Panc1 (cell line): ENCODE results near the gene CDHR4. TPM values are rescaled to one million over a fixed set of nuclear protein-coding genes. Genes with fewer than 3 reads are reported as not detected.

ENCODE experiments used
- ATAC-seq: fragments of 200-7000 bp; cut with Tn5 transposase; 2 replicates; pipeline ENCODE4 v1.9.1; 2020; ENCODE audit warnings: mild to moderate bottlenecking, moderate library complexity
- BruUV-seq: library from RNA; stranded (reverse); fragments of 400-500 nt; replicated peaks from 2 replicates; lab custom pipeline; 2021; lab: Mats Ljungman, UMichigan
- CTCF ChIA-PET: fragments of 300-600 bp; sonication (Branson Sonifier 250); formaldehyde crosslinking; loops from one replicate; lab custom pipeline; 2022; ENCODE audit warnings: antibody characterized with exemption; lab: Charles Lee
- POLR2A ChIA-PET: fragments of 300-600 bp; sonication (Branson Sonifier 250); formaldehyde crosslinking; loops from one replicate; lab custom pipeline; 2022; ENCODE audit warnings: antibody characterized with exemption; lab: Charles Lee
- DNase-seq: peaks from one replicate; pipeline ENCODE4 v3.0.0-alpha.2; 2010; ENCODE audit warnings: low read depth, low spot score
- H3K27ac ChIP-seq: 2 replicates; pipeline ENCODE4 v1.5.1; 2011; ENCODE audit warnings: mild to moderate bottlenecking, low read length, inconsistent platforms
- H3K27me3 ChIP-seq: fragments of 200-500 bp; sonication (Bioruptor generic); 2 replicates; pipeline ENCODE4 v1.6.0; 2014; ENCODE audit warnings: low read length, inconsistent platforms; ENCODE audit not compliant: control insufficient read depth, insufficient read depth
- H3K36me3 ChIP-seq: fragments of 200-500 bp; sonication (Bioruptor generic); 2 replicates; pipeline ENCODE4 v1.5.1; 2014; ENCODE audit warnings: inconsistent platforms, mild to moderate bottlenecking, low read length, moderate library complexity; ENCODE audit not compliant: control insufficient read depth, insufficient read depth
- H3K4me1 ChIP-seq: 2 replicates; pipeline ENCODE4 v1.5.1; 2011; ENCODE audit warnings: inconsistent platforms, mild to moderate bottlenecking, low read length, moderate library complexity; ENCODE audit not compliant: control insufficient read depth, insufficient read depth
- H3K4me3 ChIP-seq, 2 experiments: 2 replicates each; pipeline ENCODE4 v1.5.1; 2011 to 2012; ENCODE audit warnings: low read depth in 2 of 2, low read length in 2 of 2, mild to moderate bottlenecking in 2 of 2, inconsistent platforms in 1 of 2, moderate library complexity in 1 of 2
- H3K9me3 ChIP-seq: fragments of 200-500 bp; sonication (Bioruptor generic); 2 replicates; pipeline ENCODE4 v1.5.1; 2014; ENCODE audit warnings: low read depth, mild to moderate bottlenecking, inconsistent platforms, low read length, moderate library complexity; ENCODE audit not compliant: control insufficient read depth, insufficient read depth
- POLR2AphosphoS5 ChIP-seq: IDR thresholded peaks from 2 replicates; pipeline ENCODE4 v1.6.1; 2012; ENCODE audit warnings: mild to moderate bottlenecking, low read depth, low read length, moderate library complexity
- SIN3A ChIP-seq: IDR thresholded peaks from 2 replicates; pipeline ENCODE4 v1.6.1; 2012; ENCODE audit warnings: low read depth, mild to moderate bottlenecking, low read length, moderate library complexity, borderline replicate concordance; ENCODE audit not compliant: insufficient read depth
- TCF7L2 ChIP-seq: IDR thresholded peaks from 2 replicates; pipeline ENCODE4 v1.6.1; 2011; ENCODE audit warnings: mild to moderate bottlenecking, low read depth, low read length, inconsistent platforms
- in situ Hi-C: cut with HindIII; loops from 2 replicates; pipeline ENCODE4 v1.10.0; 2016; ENCODE audit warnings: low sequenced_read_pairs, low pct_unique_long_range_greater_than_20kb
- intact Hi-C: fragments of 100-400 bp; cut with micrococcal nuclease; formaldehyde crosslinking; loops from one replicate; pipeline ENCODE4 v1.10.0; 2022; ENCODE audit not compliant: unreplicated experiment
- total RNA-seq: library from RNA; stranded (reverse); gene quantifications from one replicate; pipeline ENCODE4 v1.2.1, GENCODE V29; 2021; ENCODE audit not compliant: unreplicated experiment
- TF ChIP-seq, protein P1 (sequence below), 2 experiments: IDR thresholded peaks; 2 replicates each; pipeline ENCODE4 v1.6.1; 2011 to 2012; ENCODE audit warnings: low read depth in 2 of 2, control low read depth in 1 of 2, low read length in 1 of 2, mild to moderate bottlenecking in 1 of 2, moderate library complexity in 1 of 2; ENCODE audit not compliant: insufficient read depth in 1 of 2
- TF ChIP-seq, protein P2 (sequence below): fragments of 450-650 bp; IDR thresholded peaks from 2 replicates; pipeline ENCODE4 v1.5.1; 2017; ENCODE audit warnings: mild to moderate bottlenecking

Gene CDHR4
- total RNA-seq, 1 experiment from 2014 or later = not detected

GRCh38 chr3:49790626-49791411 is 8.9 kb downstream of the CDHR4 start:
- H3K4me1 ChIP-seq = peaks cover 4% of the 10 kb centered on the region
- DNase-seq (no peak), ATAC-seq (no peak)
- H3K9me3 ChIP-seq = no peaks in the 10 kb centered on the region
- H3K4me3 ChIP-seq = no peak overlapping the region
- CTCF ChIA-PET = interaction anchor here (0.5 to 0.6 kb wide), 2 partner anchors 12 to 119 kb away, joined by 3 to 10 read pairs; partner anchors contain the start of gene INKA1
- H3K27me3 ChIP-seq = no peaks in the 10 kb centered on the region
- intact Hi-C loops (no loop called here), in situ Hi-C loops (no loop called here)
- no peak overlapping the region for H3K27ac ChIP-seq
- TF ChIP-seq POLR2AphosphoS5 (no peak), TCF7L2 (no peak), SIN3A (no peak)
- TF ChIP-seq, protein P1, sequence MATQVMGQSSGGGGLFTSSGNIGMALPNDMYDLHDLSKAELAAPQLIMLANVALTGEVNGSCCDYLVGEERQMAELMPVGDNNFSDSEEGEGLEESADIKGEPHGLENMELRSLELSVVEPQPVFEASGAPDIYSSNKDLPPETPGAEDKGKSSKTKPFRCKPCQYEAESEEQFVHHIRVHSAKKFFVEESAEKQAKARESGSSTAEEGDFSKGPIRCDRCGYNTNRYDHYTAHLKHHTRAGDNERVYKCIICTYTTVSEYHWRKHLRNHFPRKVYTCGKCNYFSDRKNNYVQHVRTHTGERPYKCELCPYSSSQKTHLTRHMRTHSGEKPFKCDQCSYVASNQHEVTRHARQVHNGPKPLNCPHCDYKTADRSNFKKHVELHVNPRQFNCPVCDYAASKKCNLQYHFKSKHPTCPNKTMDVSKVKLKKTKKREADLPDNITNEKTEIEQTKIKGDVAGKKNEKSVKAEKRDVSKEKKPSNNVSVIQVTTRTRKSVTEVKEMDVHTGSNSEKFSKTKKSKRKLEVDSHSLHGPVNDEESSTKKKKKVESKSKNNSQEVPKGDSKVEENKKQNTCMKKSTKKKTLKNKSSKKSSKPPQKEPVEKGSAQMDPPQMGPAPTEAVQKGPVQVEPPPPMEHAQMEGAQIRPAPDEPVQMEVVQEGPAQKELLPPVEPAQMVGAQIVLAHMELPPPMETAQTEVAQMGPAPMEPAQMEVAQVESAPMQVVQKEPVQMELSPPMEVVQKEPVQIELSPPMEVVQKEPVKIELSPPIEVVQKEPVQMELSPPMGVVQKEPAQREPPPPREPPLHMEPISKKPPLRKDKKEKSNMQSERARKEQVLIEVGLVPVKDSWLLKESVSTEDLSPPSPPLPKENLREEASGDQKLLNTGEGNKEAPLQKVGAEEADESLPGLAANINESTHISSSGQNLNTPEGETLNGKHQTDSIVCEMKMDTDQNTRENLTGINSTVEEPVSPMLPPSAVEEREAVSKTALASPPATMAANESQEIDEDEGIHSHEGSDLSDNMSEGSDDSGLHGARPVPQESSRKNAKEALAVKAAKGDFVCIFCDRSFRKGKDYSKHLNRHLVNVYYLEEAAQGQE (IDR thresholded peaks at IDR 0.05; ENCODE audit: insufficient read depth in 1 of 2, low read depth in 2 of 2, low read length in 1 of 2) = no peak
- TF ChIP-seq, protein P2, sequence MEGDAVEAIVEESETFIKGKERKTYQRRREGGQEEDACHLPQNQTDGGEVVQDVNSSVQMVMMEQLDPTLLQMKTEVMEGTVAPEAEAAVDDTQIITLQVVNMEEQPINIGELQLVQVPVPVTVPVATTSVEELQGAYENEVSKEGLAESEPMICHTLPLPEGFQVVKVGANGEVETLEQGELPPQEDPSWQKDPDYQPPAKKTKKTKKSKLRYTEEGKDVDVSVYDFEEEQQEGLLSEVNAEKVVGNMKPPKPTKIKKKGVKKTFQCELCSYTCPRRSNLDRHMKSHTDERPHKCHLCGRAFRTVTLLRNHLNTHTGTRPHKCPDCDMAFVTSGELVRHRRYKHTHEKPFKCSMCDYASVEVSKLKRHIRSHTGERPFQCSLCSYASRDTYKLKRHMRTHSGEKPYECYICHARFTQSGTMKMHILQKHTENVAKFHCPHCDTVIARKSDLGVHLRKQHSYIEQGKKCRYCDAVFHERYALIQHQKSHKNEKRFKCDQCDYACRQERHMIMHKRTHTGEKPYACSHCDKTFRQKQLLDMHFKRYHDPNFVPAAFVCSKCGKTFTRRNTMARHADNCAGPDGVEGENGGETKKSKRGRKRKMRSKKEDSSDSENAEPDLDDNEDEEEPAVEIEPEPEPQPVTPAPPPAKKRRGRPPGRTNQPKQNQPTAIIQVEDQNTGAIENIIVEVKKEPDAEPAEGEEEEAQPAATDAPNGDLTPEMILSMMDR = no peak
- H3K36me3 ChIP-seq = no peaks in the 10 kb centered on the region
- POLR2A ChIA-PET = no interaction called here
- BruUV-seq = no TSS peak

- Histone ChIP-seq H3K4me3 (no peak overlapping the region), H3K36me3 (no peaks in the 10 kb centered on the region), H3K27ac (no peak overlapping the region), H3K4me1 (peaks cover 6% of the 10 kb centered on the region), H3K27me3 (no peaks in the 10 kb centered on the region), H3K9me3 (no peaks in the 10 kb centered on the region)
- in situ Hi-C loops = no loop called here
- ChIA-PET POLR2A (no interaction called here), CTCF (no interaction called here)
- TF ChIP-seq, protein P1 (IDR thresholded peaks at IDR 0.05; ENCODE audit: insufficient read depth in 1 of 2, low read depth in 2 of 2, low read length in 1 of 2) = no peak
- TF ChIP-seq TCF7L2 (no peak), POLR2AphosphoS5 (no peak), SIN3A (no peak)
- TF ChIP-seq, protein P2 = no peak
- intact Hi-C loops = no loop called here
- no peak for ATAC-seq
- DNase-seq = no peak
- BruUV-seq = no TSS peak
These were observed 11.6 kb downstream of the CDHR4 start for GRCh38 chr3:49788056-49788455.
